IPS DF 4.7 (cell line): ENCODE measurements around the gene SLC39A11.

Source experiments
- DNase-seq: peaks from one replicate; pipeline ENCODE4 v3.0.0-alpha.2; 2013; ENCODE audit warnings: low spot score; ENCODE audit errors: extremely low read depth

The SLC39A11 gene

DNA sequence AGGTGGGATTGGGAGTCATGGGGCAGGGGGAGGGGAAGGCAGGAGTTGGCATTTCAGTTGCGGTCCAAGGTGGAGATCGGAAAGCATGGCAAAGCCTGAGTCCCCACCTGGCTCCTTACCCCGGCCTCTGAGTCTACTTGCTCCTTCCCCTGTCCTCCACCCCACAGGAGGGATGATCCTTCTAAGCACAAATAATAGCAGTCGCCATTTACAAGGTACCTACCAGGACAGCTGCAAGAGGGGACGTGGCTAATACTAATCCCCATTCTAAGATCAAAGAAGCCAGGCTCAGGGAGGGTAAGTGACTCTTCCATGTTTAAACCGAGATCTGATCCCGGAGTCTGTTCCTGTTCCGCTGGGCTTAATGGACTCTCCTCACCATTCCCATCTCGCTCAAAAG lies 396.3 kb downstream of the SLC39A11 start:
- DNase-seq: no peak

DNA sequence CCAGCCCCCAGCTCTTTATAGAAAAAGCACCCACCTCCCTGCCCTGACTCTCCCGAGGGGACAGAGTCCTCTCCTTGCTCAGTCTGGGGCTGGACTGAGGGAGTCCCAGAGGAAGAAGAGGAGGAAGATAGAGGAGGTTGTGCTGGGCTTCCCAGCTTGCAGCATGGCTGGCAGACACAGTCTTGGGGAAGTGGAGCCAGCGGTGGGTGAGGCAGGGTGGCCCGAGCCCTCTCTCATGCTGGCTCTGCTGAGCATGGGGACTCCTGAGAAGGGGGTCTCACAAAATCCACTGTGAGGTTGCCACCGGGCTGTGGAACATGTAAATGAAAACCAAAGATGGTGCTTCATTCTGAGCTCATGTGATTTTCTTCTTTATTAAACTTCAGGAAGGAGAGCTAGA lies 398.5 kb downstream of the SLC39A11 start:
- no peak for DNase-seq

DNA sequence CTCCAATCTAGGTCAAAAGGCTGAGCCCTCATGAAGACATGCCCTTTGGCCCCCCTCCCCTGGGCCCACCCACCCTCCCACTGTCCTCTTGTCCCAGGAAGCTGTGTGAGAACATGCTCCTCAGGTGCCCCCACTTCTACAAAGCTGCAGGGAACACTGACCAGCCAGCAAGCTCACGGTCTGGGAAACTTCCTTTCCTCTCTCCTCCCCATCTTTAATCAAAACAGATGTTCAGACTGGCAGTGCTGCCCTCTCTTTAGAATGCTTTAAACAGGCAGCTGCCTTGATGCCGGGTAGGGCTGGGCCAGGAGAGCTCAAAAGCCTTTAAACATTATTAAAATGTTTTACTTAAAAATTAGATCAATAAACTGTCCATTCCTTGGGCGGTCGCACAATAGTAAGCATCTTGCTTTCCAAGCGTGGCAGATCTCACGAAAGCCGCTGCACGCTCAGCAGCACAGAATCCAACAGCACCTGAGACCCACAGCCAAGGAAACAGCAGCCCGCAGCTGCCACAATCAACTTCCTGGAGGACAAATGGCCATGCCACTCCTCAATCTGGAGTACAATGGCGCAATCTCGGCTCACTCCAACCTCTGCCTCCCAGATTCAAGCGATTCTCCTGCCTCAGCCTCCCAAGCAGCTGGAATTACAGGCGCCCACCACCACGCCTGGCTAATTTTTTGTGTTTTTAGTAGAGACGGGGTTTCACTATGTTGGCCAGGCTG lies 399.2 kb downstream of the SLC39A11 start:
- no peak for DNase-seq

DNA sequence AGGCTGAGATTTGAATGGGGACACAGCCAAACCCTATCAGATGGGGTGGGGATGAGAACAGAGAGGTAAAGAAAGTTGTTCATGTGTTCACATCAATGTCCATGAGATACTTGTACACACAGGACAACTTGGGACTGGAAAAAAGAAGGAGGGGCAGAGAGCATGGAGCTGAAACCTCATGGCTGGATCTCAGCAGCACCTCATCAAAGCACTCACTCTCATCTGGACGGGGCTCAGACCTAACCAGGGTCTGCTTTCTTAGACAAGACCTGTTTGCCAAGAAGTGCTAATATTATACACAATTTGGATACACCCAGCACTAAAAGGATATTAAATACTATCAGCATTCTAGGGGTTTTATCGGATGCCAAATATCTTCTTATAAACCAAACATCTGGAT lies 399.8 kb downstream of the SLC39A11 start:
- no peak for DNase-seq

DNA sequence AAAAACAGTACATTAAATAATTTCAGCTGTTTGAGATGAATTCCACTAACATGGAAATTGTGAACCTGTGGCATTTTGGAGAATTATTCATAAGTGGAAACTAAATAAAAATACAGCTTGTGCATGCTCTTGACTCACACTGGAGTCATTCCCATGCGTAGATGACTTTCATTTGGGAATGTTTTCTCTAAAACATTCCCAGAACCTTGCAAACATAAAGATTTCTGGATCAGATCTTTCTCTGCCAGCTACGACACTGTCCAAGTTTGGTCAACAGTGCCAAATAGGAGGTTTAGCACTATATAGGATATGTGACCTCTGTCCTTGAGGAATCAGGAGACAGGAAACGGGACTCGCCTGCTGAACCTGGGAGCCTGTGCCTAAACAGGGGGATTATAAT lies 400.9 kb downstream of the SLC39A11 start:
- DNase-seq: no peak

DNA sequence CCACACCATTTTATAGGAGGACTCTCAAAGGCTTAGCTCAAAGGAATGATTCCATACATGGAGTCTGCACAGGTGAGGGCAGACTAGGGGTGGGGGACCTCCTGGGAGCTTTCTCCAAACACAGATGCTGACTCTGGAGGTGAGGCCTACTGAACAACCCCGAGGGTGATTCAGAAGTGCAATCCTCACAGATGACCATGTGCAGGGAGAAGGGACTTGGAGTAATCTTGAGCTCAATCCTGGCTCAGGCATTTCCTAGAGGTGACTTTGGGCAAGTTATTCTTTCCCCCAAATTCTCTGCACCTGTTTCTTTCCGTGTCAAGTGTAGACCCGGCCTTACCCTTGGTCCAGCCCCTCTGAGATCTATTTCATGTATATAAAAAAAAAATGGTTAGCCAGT lies 401.5 kb downstream of the SLC39A11 start:
- no peak for DNase-seq

DNA sequence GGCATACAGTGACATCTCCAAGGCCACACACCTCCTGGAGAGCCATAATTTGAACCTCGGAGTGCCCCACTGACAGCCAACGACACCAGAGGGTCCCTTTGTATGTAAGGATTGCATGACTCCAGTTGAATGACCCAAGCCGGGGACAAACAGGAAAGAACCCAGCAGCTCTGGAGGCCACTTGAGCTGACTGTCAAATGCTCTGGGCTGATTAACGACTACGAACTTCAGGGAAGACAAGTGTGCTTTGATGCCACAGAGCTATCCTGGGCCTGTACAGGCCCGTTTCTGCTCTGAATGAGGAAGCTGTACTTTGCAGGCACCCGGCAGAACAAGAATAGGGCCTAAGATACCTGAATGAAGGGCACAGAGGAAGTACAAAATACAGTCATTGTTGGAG lies 404.6 kb downstream of the SLC39A11 start:
- DNase-seq: no peak

DNA sequence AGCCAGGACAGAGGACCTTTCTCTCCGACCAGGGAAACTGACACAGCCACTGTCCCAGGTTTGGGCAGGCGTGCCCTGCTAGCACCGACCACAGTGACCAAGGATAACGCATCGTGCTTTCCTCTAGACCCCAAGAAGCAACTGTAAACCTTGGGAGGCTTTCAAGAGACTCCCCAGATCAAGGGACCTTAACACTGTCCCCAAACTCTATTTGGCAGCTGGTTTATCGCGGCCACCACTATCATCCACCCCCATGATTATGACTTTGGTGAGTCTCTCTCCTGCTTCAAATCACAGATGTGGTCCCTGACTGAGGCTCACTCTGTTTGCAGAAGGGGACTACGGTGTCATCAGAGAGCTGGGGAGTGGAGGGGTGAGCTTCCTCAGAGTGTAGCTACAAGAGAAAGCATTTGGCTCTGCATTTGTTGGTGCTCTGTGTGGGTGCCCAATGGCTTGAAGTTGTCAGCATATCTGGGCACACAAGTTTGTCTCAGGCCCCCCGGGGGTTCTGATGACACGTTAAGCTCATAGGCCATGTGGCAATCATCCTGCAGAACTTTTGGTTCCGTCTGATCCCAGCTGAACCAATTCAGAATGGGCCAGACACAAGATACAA lies 408.0 kb downstream of the SLC39A11 start:
- no peak for DNase-seq

DNA sequence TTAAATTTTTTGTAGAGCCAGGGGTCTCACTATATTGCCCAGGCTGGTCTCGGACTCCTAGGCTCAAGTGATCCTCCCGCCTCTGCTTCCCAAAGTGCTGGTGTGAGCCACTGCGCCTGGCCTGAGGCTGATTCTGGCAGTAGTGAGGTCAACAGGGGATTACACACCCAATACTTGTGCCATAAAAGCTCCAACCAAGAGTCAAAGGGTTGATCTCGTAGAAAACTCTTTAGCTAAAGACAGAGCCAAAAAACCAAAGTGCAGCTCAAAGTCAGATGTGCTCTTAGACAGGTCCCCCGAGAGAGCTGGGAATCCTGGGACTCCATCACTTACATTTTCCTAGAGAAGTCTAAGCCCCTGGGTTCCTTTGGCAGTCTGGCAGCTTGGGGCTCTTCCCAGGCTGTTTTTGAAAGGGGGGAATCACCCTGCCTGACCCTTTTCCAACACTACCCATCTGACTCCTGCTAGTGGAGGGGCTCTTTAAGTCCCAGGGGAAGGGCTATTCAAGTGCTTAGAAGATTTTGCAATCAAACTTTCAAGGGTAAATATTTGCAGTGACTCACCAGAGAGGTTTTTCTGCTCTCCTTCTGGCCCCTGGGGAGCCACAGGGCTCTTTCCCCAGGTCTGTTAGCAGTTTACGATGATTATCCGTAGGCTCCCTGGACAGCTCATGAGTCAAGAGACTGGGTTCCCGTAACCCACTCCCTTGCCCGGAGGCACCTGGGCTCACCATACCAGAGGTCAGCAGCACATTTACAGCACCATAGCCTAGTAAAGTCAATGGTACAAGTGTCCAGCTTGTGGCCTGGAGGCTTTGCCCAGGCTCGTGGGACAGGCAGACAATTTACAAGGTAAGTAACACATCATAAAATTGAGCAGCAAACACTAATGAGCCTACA lies 408.7 kb downstream of the SLC39A11 start:
- DNase-seq: no peak

DNA sequence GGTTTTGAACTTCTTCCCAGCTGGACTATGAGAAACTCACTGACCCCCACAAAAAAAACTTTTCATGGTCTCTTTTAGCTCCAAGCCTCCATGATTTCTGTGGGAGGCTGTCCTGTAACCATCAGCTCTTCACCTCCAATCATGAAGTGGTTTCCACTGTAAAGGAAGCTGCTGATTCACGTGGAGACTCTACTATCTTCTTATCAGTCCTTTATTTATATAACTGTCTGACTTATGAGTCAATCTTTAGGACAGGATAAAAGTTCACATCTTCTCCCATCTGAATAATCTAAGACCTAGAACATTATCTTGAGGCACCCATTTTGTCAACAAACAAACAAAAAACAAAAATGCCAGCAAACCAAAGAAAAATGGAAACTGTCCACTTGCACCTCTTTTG lies 409.9 kb downstream of the SLC39A11 start:
- DNase-seq: no peak

DNA sequence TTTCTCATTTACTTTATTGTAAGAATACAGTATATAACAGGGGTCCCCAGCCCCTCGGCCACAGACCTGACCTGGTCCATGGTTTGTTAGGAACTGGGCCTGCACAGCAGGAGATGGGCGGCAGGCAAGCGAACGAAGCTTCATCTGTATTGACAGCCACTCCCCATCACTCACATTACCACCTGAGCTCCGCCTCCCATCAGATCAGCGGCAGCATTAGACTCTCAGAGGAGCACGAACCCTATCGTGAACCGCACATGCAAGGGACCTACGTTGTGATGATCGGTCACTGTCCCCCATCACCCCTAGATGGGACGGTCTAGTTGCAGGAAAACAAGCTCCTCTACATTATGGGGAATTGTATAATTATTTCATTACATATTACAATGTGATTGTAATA lies 410.6 kb downstream of the SLC39A11 start:
- no peak for DNase-seq

DNA sequence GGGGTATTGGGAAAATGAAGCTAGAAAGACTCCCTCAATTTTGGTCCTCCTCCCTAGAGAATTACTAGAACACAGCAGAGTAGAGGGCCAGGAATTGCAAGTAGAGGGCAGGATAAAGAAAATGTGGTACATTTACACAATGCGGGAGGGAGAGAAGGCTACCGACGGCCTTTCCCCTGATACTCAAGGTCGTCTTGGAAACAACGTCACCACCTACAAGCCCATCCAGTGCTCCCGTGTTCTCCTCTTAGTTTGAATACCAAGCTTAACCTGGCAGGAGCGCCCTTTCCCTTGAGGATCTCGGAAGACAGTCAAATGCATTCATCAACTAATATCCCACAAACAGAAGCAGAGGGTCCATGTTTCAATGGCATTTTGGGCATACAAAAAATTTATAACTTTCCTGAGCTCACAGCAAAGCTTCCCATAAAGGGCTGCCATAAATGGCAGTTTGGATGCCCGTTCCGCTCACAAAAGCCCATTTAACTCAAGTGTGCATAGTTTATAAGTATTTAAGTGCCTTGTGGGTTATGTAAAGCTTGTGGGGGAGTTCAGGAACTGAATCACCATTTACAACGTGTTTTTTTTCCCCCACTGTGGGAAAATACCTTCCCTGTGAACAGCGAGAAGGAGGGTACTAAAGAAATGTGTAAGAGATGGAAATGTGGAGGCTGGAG lies 414.6 kb downstream of the SLC39A11 start:
- DNase-seq: no peak

DNA sequence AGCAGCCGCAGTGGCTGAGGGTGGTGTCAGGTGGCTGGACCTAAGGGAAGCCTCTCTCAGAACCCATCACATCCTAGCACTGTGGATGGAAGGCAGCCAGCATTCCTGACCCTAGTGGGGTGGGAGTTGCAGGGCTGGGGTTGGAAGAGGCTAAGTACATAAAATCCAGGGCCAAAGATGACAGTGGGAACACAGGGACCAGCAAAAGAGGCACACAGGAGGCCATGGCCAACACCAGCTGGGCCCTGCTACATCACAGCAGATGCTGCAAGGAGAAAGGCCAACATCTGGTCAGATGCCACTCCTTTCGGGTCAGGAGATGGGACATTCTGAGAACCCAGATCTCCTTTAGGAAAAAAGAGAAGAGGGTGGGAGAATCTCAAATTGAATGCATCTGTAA lies 415.4 kb downstream of the SLC39A11 start:
- DNase-seq: no peak

DNA sequence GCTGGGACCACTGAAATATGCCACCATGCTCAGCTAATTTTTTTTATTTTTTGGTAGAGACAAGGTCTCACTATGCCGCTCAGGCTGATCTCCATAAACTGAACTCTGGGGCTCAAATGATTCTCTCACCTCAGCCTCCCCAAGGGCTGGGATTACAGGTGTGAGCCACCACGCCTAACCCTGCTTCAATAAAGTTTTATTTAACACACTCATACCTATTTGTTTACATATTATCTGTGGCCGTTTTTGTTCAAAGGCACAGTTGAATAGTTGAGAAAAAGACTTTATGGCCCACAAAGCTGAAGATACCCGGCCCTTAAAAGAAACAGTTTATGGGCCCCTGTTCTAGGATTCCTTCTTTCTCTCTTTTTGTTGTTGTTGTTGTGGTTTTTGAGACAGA lies 419.8 kb downstream of the SLC39A11 start:
- DNase-seq: no peak

DNA sequence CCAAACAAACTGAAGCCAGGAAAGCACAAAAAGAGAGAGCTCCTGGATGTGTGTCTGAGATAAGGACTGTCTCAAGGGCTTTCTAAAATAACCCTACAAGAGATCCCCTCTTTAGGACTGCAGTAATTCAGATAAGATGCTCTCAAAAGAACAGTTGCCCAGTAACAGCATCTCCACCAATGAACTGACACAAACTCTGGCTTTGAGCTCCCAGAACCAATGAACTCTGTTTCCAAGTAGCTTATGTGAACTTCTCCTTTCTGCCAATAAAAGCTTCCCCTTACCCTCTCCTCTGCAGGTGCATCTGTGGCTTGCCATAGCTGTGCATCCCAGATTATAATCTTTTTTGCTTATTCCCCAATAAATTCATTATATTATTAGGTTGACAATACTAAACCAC lies 421.5 kb downstream of the SLC39A11 start:
- no peak for DNase-seq

DNA sequence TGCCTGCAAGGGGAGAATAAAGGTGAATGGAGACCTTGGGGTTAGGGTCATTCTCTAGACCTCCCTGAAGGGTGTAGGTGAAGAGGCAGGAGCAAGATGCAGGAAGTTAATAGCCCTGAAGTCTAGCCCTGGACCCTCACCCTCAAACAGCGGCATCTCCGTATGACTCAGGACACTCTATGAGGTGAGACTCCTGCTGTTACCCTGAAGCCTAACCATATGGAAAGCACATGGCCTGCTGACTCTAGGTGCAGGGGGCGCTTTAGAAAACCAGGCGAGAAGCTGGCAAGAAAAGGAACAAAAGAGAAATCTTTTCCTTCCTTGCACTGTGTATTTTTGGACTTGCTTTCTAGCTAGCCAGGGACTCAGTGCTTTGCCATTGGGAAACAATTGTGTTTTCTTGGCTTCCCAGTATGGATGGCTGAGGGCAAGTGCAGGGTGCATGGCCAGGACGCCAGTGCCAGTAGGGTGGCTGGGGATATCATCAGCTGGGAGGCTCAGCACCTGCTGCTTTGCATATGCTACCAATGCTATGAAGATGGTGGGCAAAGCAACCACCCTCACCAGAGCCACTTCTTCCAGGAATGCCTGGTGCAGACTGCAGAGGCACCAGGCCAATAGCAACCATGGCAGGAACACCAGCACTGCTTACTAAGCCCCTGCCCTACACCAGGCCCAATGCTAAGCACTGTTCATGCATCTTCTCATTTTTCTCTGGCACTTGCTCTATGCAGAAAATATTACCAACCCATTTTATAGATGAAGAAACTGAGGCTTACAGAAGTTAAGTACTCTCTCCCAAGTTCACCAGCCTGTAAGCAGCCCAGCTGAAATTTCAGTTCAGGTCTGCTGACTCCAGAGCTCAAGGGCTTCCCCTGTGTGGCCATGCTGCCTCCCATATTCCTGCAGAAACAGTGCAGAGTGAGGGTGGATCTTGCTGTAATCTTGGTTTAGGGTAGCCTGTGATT lies 425.1 kb downstream of the SLC39A11 start:
- DNase-seq: no peak

DNA sequence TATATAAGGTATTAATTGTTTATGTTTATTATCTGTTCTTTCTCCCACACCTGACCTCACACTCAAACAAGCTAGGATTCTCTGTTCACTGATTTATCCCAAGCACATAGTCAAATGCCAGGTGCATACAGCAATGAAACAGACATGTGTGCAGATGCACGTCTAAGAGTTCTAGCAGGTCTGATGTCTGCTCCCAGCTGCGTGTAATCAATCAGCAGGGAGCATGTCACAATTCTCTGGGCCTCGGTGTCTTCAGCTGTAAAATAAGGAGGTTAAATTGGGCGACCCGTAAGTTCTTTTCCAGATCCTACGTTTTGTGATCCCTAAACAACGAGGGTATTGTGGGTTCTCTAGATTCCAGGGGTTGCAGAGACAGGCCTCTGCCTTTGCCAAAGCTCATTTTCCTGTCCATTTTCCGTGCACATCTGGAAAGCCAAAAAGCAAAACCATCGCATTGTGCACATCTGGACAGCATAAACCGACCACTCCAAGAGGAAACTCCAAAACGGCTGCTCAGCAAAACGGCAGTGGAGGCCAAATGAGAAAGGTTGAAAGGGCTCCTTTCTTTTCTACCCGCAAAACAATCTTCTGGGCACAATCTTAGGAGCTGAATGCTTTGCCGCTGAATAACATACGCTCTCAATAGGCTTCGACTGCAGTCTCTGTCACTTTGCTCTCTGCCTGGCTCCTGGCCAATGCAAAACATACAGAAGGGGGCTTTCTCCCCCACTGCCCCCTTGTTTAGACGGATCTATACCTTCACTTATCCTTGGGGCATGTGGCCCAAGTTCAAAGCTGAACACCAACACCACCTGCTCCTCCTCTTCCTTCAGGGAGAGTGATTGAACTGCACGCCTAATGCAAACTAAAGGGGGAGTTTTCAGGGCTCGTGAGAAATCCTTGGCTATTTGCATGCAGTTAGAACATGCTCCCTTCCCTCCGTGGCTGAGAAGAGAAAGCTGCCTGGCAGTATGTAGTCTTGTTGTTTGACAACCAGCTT lies 426.3 kb downstream of the SLC39A11 start:
- DNase-seq: no peak

DNA sequence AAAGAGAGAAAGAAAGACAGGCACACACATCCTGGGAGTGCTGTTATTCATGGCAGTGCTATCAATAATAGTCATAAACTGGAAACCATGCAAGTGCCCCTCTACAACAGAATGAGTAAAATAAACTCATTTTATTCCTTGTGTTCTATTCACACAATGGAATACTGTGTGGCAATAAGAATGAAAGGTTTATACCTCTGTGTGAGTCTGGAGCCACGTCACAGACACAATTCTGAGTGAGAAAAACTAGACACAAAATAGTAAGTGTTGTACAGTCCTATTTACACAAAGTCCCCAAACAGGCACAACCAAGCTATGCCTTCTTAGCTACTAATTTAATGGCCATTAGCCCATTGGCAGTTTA lies 429.7 kb downstream of the SLC39A11 start:
- DNase-seq: no peak
